Measurements from ENCODE around the gene TLX2. TPM values are rescaled to one million over a fixed set of nuclear protein-coding genes. Genes with fewer than 3 reads are reported as not detected.
A peak's percentile ranks its signal among the peaks of the same experiment; 100 is the strongest.

Gene TLX2
- total RNA-seq, 1 donor: 0.36 TPM

DNA sequence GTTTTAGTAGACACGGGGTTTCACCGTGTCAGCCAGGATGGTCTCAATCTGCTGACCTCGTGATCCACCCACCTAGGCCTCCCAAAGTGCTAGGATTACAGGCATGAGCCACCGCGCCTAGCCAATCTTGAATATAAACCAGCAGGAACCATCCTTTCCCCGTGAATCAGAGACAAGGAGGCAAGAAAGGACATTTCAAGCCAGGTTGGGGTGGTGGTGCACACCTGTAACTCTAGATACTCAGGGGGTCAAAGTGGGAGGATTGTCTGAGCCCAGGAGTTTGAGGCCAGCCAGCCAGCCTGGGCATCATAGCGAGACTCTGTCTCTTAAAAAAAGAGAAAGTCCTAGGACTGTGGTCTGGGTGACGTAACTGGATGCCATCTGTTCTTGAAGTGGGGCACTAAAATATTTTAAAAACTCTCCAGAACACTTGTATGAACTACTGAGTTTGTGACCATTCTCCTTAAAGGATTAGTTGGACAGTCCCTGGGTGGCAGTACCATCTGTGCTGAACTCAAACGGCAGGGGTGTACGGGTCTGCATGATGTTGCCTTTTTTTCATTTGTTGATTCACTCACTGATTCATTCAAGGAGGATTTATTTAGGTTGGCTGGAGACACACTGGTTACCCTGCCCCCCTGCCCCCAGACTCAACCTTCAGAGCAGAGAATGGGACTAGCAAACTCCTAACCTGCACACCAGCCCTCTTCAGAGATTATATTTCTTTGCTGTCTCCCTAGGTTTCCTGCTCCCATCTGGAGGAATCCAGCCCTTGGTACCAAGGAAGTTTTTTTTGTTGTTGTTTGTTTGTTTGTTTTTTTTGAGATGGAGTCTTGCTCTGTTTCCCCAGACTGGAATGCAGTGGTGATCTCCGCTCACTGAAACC lies 2.9 kb upstream of the TLX2 start:
- Histone ChIP-seq H3K27me3 (ENCODE audit: insufficient read depth, low read length) (peaks cover 55% of the 10 kb centered on the region), H4K20me1 (ENCODE audit: insufficient read depth, low read length) (no peaks in the 10 kb centered on the region), H2AFZ (ENCODE audit: low read length) (no peak overlapping the region), H3K36me3 (ENCODE audit: insufficient read depth, low read length) (no peaks in the 10 kb centered on the region), H3K4me1 (ENCODE audit: insufficient read depth, low read length) (peaks cover 23% of the 10 kb centered on the region), H3K27ac (ENCODE audit: low read depth, low read length) (no peak overlapping the region), H3K79me2 (ENCODE audit: insufficient read depth, low read length) (peaks cover 9% of the 10 kb centered on the region), H3K4me3 (ENCODE audit: insufficient read depth, low read length) (no peak overlapping the region), H3K4me2 (ENCODE audit: insufficient read depth, low read length) (peak overlapping the region; percentile 28), H3K9me3 (ENCODE audit: low read depth, low read length) (no peaks in the 10 kb centered on the region)
- TF ChIP-seq, protein P1, sequence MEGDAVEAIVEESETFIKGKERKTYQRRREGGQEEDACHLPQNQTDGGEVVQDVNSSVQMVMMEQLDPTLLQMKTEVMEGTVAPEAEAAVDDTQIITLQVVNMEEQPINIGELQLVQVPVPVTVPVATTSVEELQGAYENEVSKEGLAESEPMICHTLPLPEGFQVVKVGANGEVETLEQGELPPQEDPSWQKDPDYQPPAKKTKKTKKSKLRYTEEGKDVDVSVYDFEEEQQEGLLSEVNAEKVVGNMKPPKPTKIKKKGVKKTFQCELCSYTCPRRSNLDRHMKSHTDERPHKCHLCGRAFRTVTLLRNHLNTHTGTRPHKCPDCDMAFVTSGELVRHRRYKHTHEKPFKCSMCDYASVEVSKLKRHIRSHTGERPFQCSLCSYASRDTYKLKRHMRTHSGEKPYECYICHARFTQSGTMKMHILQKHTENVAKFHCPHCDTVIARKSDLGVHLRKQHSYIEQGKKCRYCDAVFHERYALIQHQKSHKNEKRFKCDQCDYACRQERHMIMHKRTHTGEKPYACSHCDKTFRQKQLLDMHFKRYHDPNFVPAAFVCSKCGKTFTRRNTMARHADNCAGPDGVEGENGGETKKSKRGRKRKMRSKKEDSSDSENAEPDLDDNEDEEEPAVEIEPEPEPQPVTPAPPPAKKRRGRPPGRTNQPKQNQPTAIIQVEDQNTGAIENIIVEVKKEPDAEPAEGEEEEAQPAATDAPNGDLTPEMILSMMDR (IDR thresholded peaks at IDR 0.05; ENCODE audit: extremely low read depth, low read depth, low read length): no peak
- peak; percentile 89 for DNase-seq (ENCODE audit: insufficient read length, low spot score, missing footprints)

DNA sequence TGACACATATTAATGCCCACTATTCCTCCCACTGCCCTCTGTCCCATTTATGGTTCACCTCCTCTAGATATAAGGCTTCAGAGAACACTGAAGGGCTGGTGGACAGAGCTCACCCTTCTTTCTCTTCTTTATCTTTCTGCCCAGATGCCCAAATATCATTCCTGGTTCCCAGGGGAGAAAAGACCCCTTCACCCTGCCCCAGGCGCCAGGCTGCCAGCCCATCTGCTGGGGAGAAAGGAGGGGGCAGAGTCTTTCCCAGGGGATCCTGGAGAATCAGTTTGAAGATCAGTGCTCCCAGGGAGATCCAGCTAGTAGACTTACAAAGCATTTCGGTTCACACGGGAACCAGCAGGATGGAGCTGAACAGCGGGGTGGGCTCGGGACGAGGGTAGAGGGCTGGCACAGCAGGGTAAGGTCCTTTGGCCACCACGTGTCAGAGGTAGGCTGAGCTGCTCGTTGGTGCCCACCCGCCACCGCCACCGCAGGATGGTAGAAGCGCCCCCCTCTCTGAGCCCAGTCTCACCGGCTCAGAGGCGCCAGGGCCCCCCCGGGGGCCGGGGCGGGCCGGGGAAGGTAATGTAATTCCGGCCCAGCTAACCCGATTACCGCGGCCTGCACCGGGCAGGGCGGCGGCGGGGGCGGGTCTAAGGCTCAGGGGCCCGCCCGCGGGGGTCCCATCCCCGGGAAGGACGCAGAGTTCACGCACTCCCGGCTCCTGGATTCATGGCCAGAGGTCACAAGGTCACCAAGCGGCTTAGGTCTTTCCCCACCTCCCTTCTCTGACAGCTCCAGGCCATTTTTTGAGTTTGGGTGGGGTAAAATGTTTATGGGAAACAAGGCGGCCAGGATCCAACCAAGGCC lies 1.3 kb upstream of the TLX2 start:
- peaks cover 69% of the 10 kb centered on the region for H3K27me3 ChIP-seq (ENCODE audit: insufficient read depth, low read length)
- H3K4me2 ChIP-seq (ENCODE audit: insufficient read depth, low read length): no peak overlapping the region
- no peak overlapping the region for H2AFZ ChIP-seq (ENCODE audit: low read length)
- H3K27ac ChIP-seq (ENCODE audit: low read depth, low read length): no peak overlapping the region
- no peaks in the 10 kb centered on the region for H3K79me2 ChIP-seq (ENCODE audit: insufficient read depth, low read length)
- no peaks in the 10 kb centered on the region for H3K36me3 ChIP-seq (ENCODE audit: insufficient read depth, low read length)
- H3K9me3 ChIP-seq (ENCODE audit: low read depth, low read length): no peaks in the 10 kb centered on the region
- DNase-seq (ENCODE audit: insufficient read length, low spot score, missing footprints): peak; percentile 76
- H3K4me1 ChIP-seq (ENCODE audit: insufficient read depth, low read length): peaks cover 13% of the 10 kb centered on the region
- TF ChIP-seq, protein P1 (IDR thresholded peaks at IDR 0.05; ENCODE audit: extremely low read depth, low read depth, low read length): no peak
- no peak overlapping the region for H3K4me3 ChIP-seq (ENCODE audit: insufficient read depth, low read length)
- H4K20me1 ChIP-seq (ENCODE audit: insufficient read depth, low read length): no peaks in the 10 kb centered on the region

DNA sequence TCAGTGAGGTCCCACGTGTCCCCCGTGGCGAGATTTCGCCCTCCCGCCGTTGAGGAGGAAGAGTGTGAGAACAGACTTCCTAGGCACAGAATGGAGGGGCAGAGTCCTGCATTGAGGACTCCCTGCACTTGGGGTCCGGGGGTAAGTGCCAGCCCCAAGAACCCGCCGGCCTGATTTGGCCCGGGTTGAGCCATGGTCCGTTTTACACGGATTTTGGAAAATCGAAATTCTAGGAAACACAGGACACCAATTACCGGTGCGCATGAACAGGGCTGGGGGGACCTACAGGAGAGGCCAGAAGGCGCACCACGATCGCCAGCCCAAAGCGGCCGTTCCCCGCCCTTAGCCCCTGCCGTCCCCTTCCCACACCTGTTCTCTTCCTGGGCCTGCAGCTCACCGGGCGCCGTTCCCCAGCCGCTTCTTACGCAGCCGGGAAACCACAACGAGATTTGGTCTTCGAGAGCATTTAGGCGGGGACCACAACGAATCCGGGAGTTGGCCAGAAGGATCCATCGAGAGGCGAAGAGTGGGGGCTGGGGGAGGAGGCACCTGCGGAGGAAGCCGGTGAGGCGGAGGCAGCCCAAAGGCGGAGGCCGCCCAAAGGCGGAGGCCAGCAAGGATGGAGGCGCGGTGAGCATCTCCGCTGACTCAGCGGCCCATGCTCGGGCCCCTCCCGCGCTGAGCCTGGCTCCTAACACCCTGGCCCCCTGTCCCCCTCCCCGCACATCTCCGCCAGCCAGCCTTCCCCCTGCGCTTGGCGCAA lies 464 bp upstream of the TLX2 start:
- peak; percentile 90 for DNase-seq (ENCODE audit: insufficient read length, low spot score, missing footprints)
- H3K4me3 ChIP-seq (ENCODE audit: insufficient read depth, low read length): no peak overlapping the region
- H3K79me2 ChIP-seq (ENCODE audit: insufficient read depth, low read length): no peaks in the 10 kb centered on the region
- H2AFZ ChIP-seq (ENCODE audit: low read length): no peak overlapping the region
- H3K27ac ChIP-seq (ENCODE audit: low read depth, low read length): no peak overlapping the region
- TF ChIP-seq, protein P1 (IDR thresholded peaks at IDR 0.05; ENCODE audit: extremely low read depth, low read depth, low read length): no peak
- H4K20me1 ChIP-seq (ENCODE audit: insufficient read depth, low read length): no peaks in the 10 kb centered on the region
- H3K4me1 ChIP-seq (ENCODE audit: insufficient read depth, low read length): peaks cover 6% of the 10 kb centered on the region
- no peaks in the 10 kb centered on the region for H3K36me3 ChIP-seq (ENCODE audit: insufficient read depth, low read length)
- no peak overlapping the region for H3K4me2 ChIP-seq (ENCODE audit: insufficient read depth, low read length)
- no peaks in the 10 kb centered on the region for H3K9me3 ChIP-seq (ENCODE audit: low read depth, low read length)
- peaks cover 78% of the 10 kb centered on the region for H3K27me3 ChIP-seq (ENCODE audit: insufficient read depth, low read length)

Data from osteoblast (primary cell).